ENCODE measurements around the gene ATG2A.

Gene ATG2A

DNA sequence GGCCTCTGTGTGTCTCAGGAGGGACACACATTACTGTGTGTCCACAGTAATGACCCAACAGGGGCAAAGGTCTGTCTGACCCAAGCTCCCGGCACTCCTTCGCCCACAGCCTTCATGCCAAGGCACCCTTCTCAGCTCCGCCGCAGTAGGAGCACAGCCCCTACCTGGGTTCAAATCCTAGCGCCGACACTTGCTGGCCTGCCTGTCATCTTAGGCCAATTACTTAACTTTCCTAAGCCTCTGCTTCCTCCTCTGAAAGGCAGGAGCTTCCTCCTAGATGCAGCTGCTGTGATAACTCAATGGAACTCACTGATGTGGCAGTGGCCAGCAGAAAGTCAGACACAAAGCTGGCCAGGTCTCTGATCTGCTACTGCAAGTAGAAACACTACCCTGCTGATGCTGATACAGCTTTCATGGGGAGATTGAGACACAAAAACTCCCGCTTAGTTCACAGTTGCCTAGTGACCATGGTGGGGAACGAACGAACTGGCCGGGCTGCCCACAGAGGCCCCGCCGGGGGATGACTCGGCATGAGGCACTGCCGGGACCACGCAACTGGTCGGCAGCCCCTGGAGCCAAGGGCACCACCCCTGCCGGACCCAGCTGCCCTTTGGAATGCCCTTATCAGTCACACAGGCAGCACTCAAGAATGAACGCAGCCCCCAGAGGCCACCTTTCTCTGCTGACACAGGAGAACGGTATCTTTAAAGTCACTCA lies 46.7 kb downstream of the ATG2A start:
- DNase-seq (ENCODE audit: low read depth in 2 of 2), result no peak

DNA sequence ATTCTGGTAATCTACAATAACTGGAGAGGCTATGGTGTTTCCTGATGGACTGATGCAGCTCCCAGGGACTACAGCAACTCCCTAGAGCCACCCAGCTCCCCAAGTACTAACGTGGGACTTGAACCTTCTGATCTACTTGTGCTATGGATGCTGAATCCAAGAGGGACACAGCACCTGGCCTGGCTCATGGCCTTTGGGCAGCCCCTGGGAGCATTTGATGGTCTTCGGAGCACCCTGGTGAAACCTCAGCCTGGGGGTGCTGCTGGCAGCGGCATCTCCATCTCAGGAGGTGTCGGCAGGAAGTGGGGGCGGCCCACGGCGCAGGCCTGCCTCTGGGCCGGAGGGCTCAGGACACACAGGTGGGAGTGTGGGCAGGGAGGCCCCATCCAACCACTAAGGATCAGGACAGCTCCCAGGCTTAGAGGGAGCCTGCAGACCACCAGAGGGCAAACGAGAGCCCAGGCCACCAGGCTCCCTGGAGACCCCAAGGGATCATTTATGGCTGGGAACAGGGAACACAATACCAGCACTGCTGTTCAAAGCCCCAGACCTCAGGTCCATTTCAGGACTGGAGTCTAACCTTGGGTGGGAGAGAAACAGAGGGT lies 47.3 kb downstream of the ATG2A start:
- DNase-seq (ENCODE audit: low read depth in 2 of 2), result no peak

DNA sequence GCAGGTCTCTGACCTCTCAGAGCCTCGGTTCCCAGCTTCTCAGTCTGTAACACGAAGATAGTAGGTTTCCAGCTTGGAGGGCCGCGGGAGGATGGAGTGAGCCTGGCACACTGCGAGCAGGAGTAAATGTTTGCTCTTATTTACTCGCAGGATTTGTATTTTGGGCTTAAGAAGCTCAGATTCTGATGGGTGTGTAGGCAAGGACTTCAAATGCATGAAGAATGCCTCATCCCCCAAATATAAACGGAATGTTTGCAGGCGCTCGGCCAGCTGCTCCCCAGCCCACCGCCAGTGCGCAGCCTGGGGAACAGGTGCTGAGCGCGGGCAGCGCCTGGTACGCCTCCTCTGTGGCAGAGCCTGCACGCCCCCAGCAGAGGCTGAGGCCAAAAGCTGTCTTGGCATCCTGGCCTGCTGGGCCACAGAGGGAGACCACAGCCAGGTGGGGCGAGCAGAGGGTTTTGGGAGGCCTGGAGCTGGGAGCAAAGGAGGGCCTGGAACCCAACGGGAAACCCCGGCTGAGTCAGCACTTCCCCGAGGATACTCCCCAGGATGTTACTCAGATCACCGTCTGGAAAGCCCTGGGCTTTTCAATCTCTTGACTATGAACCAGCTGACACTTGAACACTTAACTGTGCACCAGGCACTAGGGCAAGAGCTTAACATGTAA lies 48.0 kb downstream of the ATG2A start:
- no peak for DNase-seq (ENCODE audit: low read depth in 2 of 2)

DNA sequence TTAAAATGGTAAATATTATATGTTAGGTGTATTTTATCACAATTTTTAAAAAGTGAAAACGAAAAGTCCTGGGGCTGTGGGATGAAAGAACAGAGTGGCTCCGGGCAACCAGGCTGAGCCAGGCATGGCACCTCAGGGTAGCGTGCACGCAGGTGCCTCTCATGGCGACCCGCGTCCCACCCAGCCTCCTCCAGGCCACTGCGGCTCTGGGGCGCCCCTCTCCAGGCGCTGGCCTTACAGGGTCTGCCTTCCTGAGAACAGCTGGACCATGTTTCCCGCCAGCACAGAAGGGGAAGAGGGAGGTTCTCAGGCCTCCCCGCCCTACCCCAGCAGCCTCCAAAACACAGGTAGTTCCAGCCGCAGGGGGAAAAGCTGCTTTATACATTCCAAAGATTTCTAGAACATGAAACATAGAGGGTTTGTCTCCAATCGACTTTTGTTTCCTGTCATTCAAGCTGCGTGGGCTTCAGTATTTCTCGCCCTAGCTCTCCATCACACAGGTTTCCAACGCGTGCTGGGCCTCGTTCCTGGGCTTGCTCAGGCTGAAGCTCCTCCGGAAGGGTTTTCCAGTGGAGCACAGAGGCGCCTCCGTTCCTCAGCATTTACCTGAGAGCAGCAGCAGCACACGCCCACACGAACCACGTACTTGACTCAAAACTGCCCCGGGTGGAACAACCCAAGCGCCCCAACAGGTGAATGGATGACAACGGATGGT lies 49.1 kb downstream of the ATG2A start:
- DNase-seq (ENCODE audit: low read depth in 2 of 2), result no peak

DNA sequence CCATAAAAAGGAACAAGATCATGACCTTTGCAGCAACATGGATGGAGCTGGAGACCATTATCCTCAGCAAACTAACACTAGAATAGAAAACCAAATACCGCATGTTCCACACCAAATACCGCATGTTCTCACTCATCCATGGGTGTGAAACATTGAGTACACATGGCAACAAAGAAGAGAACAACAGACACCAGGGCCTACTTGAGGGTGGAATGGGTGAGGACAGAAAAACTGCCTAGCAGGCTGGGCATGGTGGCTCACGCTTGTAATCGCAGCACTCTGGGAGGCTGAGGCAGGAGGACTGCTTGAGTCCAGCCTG lies 50.9 kb downstream of the ATG2A start:
- no peak for DNase-seq (ENCODE audit: low read depth in 2 of 2)

DNA sequence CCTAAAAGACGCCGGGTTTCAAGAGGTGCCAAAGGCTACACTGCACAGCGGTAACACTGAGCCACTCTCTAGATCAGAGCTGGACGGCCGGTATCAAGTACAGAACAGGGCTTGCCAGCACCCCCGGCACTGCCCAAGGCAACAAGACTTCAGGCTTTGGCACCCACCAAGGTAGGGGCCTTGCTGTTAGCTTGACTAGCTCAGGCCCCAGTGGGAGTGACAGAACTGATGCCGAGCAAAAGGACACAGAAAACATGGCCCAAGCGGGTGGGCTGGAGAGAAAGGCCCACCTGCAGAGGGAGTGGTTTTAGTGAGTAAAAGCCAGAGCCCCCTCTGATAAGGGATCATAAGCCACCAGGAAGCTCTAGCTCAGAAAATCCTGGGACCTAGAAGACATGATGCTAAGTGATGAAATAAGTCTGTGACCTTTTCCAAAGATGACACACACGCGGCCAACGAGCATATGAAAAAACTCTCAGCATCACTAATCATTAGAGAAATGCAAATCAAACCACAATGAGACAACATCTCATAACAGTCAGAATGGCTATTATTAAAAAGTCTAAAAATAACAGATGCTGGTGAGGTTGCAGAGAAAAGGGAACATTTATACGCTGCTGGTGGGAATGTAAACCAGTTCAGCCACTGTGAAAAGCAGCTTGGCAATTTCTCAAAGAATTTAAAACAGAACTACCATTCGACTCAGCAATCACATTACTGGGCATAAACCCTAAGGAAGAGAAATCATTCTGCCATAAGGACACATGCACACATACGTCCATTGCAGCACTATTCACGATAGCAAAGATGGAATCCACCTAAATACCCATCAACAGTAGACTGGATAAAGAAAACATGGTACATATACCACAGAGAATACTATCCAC lies 51.5 kb downstream of the ATG2A start:
- no peak for DNase-seq (ENCODE audit: low read depth in 2 of 2)

DNA sequence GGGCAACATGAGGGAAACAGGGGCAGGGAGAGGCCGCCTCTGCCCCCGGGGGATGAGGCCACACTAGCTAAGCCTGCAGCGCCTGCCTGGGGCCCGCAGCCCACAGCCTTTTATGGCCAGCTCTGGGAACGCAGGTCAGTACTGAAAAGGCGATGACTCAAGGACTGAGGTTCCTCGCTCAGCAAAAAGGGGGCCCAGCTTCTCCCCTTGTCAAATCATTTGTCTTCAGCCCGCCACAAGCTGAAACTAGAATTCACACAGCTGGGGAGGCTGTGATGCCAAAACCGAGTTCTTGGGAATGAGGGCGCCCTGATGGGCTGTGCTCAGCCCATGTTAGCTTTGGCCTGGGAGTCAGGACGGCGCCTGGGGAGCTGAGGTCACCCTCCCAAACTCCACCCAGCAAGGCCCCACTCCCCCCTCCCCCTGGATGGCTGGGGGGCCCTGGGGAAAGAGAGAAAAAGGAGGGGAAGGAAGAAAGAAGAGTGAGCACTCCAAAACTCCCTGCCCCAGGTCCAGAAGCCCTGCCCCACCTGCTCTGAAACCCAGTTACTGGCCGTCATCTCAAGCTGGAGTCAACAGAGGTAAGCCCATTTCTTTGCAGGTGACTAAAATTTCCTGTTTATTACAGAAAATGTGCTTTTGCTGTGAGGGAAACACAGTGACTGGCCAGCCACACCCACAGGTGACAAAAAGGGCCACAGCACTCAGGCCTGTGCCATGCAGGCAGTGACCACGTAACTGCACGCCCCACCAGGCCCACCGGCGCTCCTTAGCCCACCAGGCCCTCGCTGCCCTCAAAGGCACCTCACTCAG lies 52.3 kb downstream of the ATG2A start:
- peak; percentile 63 to 72 for DNase-seq (ENCODE audit: low read depth in 2 of 2)

DNA sequence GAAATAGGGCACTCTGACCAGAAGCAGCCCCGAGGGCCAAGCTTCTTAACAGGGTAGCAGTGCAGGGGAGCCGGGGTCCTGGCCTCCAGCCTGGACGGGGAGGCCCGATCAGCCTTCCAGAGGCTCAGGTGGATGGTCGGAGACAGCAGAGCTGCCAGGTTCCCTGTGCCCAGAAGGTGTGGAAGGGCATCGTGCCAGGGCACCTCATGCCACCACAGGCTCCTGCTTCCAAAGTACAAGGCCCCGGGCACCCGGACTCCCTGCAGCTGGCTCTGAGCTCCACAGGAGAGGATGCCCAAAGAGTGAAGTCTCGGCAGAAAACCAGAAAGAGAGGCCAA lies 52.9 kb downstream of the ATG2A start:
- DNase-seq (ENCODE audit: low read depth in 2 of 2), result no peak

DNA sequence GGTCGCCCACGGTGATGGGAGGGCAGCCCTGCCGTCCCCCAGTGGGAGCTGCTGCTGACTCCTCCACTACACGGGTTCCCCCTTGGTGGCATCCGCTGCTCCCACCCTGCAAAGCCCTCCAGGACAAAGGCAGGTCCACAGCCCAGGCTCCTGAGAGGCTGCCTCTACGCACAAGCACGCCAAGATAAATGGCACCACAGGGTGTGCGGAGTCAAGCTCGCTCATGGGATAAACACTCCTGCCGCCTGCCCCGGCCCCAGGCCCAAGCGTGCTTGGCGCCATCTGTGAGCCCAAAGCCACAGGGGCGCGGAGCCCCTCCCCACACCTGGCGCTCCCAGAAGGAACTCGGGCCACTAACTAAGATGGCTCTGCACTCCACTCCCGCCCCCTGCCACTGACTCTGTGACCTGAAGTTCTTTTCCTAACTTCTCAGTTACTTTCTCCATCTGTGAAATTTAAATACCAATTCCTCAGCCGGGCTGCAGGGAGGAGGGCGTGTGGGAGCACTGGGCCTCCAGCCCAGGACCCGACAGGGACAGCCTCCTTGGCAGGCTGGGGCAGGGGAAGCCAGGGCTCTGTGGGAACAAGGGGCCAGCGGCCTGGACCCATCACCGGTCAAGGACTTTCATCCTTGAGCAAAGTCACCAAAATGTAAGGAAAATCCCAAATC lies 53.5 kb downstream of the ATG2A start:
- no peak for DNase-seq (ENCODE audit: low read depth in 2 of 2)

DNA sequence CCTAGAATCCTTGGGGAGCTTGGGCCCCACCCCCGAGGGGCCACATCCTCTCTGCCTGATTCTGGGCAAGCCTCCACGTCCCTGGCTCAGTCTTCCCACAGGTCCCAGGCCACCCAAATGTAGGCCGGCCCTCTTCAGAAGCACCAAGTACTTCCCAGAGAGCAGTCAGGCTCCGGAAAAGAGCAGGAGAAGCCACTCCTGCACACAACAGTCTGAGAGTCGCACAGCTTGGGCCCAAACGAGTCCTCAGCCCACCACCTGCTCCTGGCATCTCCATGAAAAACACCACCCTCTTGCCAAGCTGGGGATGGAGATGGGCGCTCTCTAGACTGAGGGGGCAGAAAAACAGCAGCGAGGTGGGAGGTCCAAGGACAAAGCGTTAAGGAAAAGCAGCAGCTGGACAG lies 54.0 kb downstream of the ATG2A start:
- DNase-seq (ENCODE audit: low read depth in 2 of 2), result no peak

DNA sequence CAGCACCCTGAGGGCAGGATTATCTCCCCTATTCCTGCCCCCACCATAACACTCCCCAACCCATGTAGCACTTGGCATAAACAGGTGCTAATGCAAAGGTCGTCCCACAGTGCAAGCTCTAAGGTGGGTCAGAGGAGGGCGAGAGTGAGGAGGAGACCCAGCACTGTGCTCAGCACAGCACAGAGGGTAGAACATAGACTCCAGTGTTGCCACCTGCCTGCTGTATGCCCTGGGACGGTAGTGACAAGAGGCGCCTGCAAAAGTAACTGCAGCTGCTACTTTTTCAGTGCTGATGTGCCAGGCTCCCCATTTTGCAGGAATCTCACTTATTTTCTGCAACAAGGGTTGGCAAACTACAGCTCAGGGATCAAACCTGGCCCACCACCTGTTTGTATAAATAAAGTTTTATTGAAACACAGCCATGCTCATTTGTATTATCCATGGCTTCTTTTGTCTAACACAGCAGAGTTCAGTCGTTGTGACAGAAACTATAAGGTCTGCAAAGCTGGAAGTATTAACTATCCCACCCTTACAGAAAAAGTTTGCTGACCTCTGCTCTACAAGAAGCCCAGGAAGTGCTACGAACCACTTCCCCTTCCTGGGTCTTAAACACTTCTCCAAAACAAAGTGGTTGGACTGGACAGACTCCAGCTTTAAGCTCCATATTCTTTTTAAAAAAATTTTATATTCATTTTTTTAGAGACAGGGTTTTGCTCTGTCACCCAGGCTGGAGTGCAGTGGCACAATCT lies 55.6 kb downstream of the ATG2A start:
- DNase-seq (ENCODE audit: low read depth in 2 of 2), result no peak

DNA sequence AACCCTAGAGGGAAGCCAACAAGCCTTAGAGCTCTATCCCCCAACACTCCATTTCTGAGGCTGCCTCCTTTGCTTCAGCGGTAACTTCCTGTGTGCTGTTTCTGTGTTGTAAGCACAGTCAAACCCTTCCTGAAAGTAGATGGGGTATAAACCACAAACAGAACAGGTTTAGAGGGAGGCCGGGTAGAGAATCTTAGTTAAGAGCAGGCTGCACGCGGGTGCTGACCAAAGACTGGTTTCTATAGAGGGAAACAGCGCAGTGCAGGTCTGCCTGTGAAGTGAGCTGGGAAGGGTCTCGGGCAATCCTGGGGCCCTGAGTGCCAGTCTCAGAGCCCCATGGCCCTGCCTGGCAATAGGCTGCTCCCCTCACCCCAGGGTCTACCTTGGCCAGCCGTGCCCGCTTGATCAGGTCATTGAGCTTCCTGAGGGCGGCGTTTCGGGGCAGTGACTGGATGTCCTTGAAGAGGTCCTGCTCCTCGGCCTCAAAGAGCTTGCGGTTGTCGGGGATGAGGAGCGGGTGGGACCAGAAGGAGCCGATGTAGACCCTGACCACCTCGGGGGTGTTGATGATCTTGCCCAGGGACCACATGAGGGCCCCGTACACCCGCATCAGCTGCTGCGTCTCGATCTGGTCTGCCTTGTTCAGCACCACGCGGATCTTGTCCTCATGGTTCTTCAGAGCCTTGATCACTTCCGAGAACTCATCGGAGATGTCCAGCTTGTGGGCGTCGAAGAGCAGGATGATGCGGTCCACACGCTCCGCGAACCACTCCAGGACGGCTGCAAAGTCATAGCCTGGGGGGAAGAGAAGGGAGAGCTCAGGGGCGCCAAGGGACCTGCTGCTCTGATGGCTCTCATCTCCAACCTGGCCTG lies 57.2 kb downstream of the ATG2A start:
- peak; percentile 44 to 56 for DNase-seq (ENCODE audit: low read depth in 2 of 2)

DNA sequence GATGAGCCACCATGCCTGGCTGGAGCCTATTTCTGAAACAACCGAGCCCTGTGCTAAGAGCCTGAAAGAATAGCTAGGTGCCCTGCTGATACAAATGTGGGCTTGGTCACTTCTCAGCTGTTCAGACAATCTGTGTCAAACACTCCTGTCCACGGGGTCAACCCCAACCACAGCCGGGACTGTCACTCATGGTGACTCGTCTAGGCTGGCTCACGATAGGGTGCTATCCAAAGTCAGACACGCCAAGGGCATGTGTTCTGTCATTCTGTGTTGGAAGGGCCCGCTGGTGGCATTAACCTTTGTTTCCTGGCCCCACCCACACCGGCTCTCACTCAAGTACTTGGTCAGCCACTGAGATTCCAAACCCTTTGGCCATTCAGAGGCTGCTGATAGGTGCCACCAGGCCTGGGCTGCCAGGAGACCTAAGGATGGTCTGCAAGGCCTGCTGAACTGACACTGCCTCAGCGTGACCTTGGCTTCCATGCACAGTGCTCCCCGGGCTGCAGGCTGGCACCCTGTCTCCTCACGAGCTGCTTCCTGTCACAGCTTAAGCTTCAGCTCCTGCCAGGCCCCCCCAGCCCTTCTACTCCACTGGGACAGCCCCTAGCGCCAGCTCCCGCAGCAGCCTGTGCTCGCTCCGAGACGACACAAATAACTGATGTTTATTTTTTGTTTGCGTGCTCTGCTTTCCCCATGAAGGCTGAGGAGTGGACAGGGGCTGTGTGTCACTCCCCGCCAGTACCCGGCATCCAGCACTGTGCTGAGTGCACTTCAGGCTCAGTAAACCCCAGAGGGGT lies 58.3 kb downstream of the ATG2A start:
- DNase-seq (ENCODE audit: low read depth in 2 of 2), result peak in 1 of 2 donors; percentile 45

DNA sequence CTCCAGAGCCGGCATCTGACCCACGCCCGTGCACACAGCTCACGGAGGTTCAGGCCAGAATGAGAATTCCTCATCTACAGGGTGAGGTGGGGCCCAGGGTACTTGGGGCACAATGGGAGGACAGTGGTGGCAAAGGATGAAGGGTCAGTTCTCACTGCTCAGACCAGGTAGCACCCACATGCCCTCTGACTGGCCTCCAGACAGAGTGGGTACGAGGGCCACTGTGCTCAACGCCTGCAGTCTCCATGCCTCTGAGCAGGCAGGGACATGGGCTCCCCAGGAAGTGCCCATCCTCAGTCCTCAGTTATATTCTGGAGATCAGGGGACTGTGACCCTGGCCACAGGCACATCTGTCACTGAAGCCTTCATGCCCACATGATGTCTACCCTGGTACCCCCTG lies 59.5 kb downstream of the ATG2A start:
- DNase-seq (ENCODE audit: low read depth in 2 of 2), result no peak

DNA sequence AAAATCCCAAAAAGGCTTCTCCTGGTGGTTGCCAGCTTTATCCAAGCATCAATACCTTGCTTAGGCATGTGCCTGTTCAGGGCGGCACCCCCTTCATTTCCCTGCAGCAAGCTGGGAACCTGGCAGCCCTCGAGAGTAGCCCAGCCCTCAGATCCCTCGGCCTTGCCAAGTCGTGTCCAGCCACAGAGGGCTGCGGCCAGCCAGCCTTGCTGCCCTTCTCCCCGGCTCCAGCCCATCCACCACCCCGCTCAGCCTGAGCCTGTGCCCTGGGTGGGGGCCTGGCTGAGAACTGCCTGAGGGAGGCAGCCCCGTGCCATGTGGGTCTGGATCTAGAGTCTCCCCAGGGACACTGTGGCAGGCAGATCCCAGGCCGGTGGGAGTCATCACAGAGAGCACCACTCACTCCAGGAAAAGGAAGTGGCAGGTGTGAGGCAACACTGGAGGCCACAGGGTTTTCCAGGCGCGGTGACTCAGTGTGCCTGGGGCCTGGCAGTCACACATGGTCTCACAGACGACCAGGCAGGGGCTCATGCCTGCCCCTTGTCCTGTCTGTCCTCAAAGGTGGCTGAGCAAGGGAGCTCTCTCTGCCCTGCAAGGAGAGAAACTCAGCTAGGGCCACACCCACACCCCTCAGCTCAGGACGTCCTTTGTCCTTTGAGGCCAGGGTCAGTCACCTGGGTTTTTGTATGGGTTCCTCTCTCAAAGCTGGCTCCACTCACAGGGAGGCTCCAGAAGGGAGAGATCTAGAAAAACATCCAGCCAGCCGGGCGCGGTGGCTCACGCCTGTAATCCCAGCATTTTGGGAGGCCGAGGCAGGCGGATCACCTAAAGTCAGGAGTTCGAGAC lies 60.4 kb downstream of the ATG2A start:
- DNase-seq (ENCODE audit: low read depth in 2 of 2), result peak; percentile 57 to 73

DNA sequence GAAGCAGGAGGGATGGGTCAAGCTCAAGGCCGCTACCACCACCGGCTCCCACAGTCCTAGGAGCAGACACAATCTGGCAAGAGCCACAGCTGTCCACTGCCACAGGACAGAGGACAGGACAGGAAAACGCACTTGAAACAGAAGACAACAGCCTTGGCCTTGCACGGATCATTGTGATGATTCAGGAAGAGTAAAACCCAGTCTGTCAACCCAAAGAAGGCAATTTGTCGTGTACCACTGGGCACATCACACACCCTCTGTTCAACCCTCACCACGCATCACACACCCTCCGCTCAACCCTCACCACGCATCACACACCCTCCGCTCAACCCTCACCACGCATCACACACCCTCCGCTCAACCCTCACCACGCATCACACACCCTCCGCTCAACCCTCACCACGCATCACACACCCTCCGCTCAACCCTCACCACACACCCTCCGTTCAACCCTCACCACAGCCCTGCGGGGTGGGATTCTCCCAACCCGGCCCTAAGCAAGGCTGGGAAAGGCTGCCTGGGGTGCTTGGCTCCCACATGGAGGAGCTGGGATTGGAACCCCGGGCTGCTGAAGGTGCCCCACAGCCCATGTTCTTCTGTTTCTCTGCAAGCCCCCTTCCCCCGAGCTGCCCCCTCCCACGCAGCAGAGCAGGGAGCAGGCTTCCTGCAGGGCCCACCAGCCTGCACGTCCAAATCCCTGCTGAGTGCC lies 61.3 kb downstream of the ATG2A start:
- no peak for DNase-seq (ENCODE audit: low read depth in 2 of 2)
